SK-N-DZ (cell line): Measurements from ENCODE around the gene UBTD2.
A peak's percentile ranks its signal among the peaks of the same experiment; 100 is the strongest.

ENCODE experiments used
- DNase-seq: peaks from one replicate; pipeline ENCODE4 v3.0.0-alpha.2; 2015; ENCODE audit warnings: low spot score

Gene UBTD2

GRCh38 chr5:172194985-172195774 is 88.4 kb downstream of the UBTD2 start:
- no peak for DNase-seq

- DNase-seq = no peak
These were observed 89.7 kb downstream of the UBTD2 start, which contains the start of gene EFCAB9 for GRCh38 chr5:172193872-172194271. EFCAB9 (plus strand) TSS chr5:172194172; CDS start chr5:172194173, 1 bp downstream.

- DNase-seq = no peak
These were observed 93.8 kb downstream of the UBTD2 start for GRCh38 chr5:172189693-172190296.

- peak; percentile 66 for DNase-seq
These were observed 94.5 kb downstream of the UBTD2 start for GRCh38 chr5:172188893-172189692.

- peak; percentile 91 for DNase-seq
These were observed 95.3 kb downstream of the UBTD2 start, which contains the start of gene STK10 for GRCh38 chr5:172188033-172188892. STK10 (minus strand) TSS chr5:172188224; CDS start chr5:172188042, 182 bp downstream.

- DNase-seq = peak; percentile 59
These were observed 96.2 kb downstream of the UBTD2 start for GRCh38 chr5:172187118-172188032.

- DNase-seq = no peak
These were observed 97.4 kb downstream of the UBTD2 start for GRCh38 chr5:172186114-172186695.

GRCh38 chr5:172185096-172185461 is 98.5 kb downstream of the UBTD2 start:
- no peak for DNase-seq

GRCh38 chr5:172183881-172184280 is 99.7 kb downstream of the UBTD2 start:
- DNase-seq = no peak

- no peak for DNase-seq
These were observed 101.3 kb downstream of the UBTD2 start for GRCh38 chr5:172182291-172182690.

- DNase-seq = no peak
These were observed 102.6 kb downstream of the UBTD2 start for GRCh38 chr5:172180936-172181335.

GRCh38 chr5:172178991-172179989 is 104.3 kb downstream of the UBTD2 start:
- DNase-seq = no peak

GRCh38 chr5:172178301-172178987 is 105.1 kb downstream of the UBTD2 start:
- DNase-seq = no peak

- DNase-seq = no peak
These were observed 106.4 kb downstream of the UBTD2 start for GRCh38 chr5:172177176-172177575.

- no peak for DNase-seq
These were observed 108.3 kb downstream of the UBTD2 start for GRCh38 chr5:172175263-172175719.

- DNase-seq = no peak
These were observed 109.9 kb downstream of the UBTD2 start for GRCh38 chr5:172173564-172174153.

- DNase-seq = no peak
These were observed 110.5 kb downstream of the UBTD2 start for GRCh38 chr5:172172912-172173563.
